ENCODE data around the gene LEMD2. TPM values are rescaled to one million over a fixed set of nuclear protein-coding genes. Genes with fewer than 3 reads are reported as not detected.

LEMD2 gene
- total RNA-seq, 1 experiment from 2014 or later = 33.8 TPM

DNA sequence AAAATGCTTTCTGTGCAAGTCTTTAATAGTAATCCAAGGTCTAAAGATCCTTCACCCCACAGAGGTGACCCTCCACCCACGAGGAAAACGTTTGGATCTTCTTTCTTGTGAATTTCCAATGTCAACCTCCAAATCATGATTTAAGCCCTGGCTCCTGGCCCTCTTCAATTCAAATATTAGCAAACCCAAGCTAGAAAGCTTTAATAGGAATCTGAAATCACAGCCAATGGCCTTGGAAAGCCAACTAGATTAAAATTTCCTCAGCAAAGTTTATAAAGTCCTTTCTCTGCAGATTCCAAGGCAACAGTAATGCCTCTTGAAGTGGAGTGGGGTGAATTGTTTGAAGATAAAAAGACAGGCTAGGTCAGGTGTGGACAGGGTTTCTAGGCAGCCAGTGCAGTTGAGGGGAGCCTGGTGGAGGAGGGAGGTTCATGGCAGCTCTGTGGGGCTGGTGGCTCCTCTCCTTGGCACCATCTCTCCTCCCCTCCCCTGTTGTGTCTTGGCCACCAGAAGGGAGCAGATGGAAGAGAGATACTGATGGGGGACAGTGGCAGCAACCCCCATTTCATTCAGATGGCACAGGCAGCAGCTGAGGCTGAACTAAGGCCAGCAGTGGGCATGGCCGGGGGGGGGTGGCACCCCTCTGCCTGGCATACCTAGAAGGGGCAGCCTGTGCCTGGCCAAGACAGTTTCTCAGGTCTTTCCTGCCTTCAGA lies 65.4 kb downstream of the LEMD2 start:
- no peak for DNase-seq (ENCODE audit: low read depth)

DNA sequence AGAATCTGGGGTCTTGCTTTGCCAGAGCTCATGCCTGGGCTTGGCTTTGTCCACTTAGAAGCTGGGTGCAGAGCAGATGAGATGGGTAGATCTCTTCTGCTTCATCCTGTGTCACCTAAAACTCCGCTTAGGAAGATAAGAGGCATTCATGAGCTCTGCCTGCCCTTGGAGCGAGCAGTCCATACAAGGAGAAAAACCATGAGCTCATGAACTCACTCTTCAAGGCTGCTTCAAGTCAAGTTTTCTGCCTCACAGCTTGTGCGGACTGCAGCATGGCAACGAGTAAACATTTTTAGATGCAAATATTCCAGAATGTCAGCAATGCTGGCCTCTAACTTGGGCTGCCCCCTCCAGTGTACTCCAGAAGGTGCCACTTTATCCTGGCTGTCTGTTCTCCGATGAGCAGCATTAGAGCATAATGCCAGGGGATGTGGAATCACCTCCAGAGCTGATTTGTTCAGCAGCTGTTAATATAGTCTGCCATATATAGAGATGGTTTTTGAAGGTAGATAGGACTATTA lies 66.8 kb downstream of the LEMD2 start:
- DNase-seq (ENCODE audit: low read depth) = no peak

- DNase-seq (ENCODE audit: low read depth) = no peak
Observed at GRCh38 chr6:33721508-33721907, 67.4 kb downstream of the LEMD2 start.

Other genes starting within 250 kb of the LEMD2 start
- gene BAK1, start 208.9 kb downstream of the LEMD2 start, total RNA-seq (2014; rRNA removed; shearing (Covaris generic)) = 20.8 and 23.6 TPM in 2 replicates
- 32.5 and 38.3 TPM in 2 replicates for gene ITPR3, start 167.8 kb downstream of the LEMD2 start, total RNA-seq (2014; rRNA removed; shearing (Covaris generic))
- gene UQCC2, start 77.4 kb downstream of the LEMD2 start, total RNA-seq (2014; rRNA removed; shearing (Covaris generic)) = 29.8 and 55.8 TPM in 2 replicates
- gene IP6K3, start 42.2 kb downstream of the LEMD2 start, total RNA-seq (2014; rRNA removed; shearing (Covaris generic)) = not detected in 2 replicates
- gene MLN, start 14.9 kb upstream of the LEMD2 start, total RNA-seq (2014; rRNA removed; shearing (Covaris generic)) = not detected in 2 replicates

Measured in HT1080 (cell line).